HG02678 (cell line): ENCODE results near the gene JAKMIP1.

Experiments used
- ATAC-seq: cut with Tn5 transposase; IDR thresholded peaks from one replicate; pipeline ENCODE4 v1.9.1; 2021; ENCODE audit warnings: mild to moderate bottlenecking, moderate library complexity; ENCODE audit not compliant: unreplicated experiment

JAKMIP1 gene

DNA sequence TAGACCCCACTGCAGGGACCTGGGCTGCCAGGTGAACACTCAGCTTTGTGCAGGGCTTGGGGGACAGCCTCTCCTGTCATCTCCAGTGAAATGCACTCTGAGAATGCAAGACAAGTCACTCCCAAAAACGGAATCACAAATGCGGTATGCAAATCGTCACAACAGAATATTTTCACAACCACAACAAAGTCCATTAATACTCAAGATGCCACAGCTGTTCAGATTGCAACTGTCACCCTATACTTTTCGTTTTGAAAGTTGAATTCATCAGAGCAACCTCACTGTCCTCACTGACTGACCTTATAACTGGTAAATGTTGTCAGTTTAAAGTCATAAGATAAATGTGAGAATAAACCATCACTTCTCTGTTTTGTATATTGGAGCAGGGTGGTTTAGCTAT, 16.6 kb downstream of the JAKMIP1 start:
- peak; percentile 34 for ATAC-seq

GRCh38 chr4:6182376-6183280, 17.7 kb downstream of the JAKMIP1 start:
- ATAC-seq = no peak

DNA sequence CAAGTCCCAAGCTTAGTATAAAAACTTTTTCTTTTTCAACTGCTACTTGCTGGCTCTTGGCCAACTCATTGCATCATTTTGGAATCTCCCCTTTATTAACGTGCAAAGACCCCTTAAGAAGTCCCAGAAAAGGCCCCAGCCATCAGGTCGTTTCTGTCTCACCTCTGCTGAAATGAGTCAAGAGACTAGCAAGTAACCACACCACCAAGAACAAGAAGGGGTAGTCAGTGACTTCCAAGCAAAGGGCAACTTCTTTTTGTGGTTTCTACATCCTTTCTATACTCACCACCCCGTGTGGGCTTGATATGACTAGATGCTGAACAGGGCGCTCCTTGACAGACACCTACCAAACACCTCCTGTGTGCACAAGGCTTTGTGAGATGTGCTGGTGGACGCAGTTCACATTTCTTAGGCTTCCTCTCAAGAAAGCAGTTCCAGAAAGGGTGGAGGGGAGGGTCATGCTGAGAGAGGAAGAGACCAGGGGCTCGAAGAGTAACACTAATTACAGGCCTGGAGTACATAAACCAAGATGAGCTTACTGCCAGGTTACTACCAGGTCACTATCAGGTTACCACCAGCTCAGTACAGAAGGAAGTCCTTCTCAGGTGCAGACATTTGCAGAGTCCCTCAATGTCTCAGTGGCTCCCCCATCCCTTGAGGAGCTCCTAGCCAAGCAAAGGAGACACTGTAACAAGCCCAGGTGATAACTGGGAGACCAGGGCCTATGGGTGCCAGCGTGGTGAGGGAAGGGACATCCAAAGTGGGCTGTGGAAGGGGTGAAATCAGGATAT, 19.3 kb downstream of the JAKMIP1 start:
- ATAC-seq = peak; percentile 86

DNA sequence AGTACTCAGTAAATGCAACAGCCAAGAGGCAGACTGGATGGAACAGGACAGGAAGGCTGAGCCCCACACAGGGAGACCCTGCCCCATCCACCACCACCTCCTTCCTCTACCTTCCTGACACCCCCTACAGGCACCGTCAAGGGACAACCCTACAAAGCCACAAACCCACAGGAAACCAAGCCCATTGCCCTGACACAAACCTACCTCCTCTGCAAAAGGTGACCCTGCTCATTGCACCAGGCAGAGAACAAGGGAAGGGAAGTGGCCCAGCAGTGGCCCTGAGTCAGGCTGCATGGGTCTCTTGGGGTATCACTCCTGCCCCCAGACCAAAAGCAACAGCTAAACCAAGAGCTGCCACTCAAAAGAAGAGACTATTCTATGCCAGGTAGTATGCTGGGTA, 21.0 kb downstream of the JAKMIP1 start:
- no peak for ATAC-seq

GRCh38 chr4:6178757-6179156, 21.6 kb downstream of the JAKMIP1 start:
- ATAC-seq = no peak

DNA sequence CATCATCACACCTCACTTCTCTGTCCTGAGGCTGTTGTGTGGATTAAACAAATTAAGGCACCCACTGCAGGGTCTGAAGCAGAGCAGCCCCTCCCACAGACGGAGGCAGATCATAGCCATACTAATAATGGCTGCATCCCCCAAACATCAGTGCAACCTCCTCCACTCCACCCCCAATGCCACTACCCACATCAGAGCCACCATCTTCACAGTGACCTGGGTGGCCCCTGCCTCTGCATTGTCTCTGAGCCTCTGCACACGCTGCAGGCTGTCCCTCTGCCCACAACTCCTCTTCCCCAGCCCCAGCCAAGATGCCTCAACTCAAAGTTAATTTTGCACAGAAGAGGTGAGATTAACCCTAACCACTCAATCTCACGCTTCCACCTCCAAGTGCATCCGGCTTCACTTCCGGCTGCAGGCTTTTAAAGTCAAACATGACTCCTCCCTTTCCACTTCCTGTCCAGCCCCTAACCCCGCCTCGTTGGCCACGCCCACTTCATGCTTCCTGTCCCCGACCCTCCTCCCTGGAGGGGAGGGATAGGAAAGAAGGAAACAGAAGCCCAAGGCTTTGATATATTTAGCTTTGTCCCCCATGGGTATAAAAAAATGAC, 22.7 kb downstream of the JAKMIP1 start:
- no peak for ATAC-seq

- no peak for ATAC-seq
These were observed 24.9 kb downstream of the JAKMIP1 start for GRCh38 chr4:6175426-6175825.

GRCh38 chr4:6172927-6173200, 27.5 kb downstream of the JAKMIP1 start:
- ATAC-seq = no peak

DNA sequence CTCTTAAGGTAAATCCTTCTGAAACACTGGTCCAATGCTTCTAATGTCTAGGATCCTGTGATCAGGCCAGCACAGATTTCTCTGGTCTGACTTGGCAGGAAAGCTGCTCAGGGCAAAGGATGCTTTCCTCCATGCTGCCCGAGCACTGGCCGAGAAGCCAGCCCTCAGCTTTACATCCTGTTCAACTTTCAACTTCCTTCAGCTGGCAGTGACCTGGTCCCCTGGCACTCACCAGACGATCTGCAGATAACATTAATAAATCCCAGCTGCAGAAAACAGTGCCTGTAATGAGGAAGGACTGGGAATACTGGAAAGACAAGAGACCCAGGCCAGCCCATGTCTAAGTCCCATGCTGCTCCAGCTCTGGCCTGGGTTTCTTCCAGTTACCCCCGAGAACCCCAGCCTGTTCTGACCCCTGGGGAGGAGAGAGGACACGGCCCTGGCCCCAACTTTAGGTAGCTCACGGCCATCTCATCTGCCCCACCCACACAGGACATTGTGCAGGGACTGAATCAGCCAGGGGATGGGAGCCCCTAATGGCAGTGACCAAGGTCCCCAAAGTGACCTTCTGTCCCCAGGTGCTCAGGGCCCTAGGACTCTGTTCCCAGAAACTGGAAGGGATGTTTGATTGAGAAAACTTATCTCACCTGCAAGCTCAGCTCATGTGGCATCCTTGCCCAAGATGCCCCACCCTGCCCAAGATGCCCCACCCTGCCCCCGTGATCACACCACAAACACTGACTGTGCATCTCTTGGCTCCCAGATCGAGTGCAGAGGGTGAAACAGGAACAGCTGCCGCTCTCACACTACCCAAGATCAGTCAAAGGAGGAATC, 28.0 kb downstream of the JAKMIP1 start:
- no peak for ATAC-seq

GRCh38 chr4:6169239-6169638, 31.1 kb downstream of the JAKMIP1 start:
- ATAC-seq = no peak

GRCh38 chr4:6165766-6166165, 34.6 kb downstream of the JAKMIP1 start:
- no peak for ATAC-seq

DNA sequence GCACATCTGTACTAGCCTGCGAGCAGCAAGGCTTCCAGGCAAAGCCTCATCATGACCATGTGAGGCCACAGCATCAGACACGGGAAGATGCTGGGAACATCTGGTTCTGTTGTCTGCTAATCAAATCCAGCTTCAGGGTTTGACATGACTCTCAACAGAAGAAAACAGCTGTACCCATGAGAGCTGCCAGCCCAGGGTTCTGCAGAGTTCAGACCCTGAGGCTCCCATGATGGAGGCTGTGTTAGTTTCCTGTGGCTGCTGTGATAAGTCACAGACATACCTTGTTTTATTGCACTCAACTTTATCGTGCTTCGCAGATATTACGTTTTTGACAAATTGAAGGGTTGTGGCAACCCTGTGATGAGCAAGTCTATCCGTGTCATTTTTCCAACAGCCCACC, 37.5 kb downstream of the JAKMIP1 start:
- no peak for ATAC-seq

GRCh38 chr4:6161921-6162464, 38.4 kb downstream of the JAKMIP1 start:
- no peak for ATAC-seq

- no peak for ATAC-seq
These were observed 39.8 kb downstream of the JAKMIP1 start for GRCh38 chr4:6160536-6160935.

DNA sequence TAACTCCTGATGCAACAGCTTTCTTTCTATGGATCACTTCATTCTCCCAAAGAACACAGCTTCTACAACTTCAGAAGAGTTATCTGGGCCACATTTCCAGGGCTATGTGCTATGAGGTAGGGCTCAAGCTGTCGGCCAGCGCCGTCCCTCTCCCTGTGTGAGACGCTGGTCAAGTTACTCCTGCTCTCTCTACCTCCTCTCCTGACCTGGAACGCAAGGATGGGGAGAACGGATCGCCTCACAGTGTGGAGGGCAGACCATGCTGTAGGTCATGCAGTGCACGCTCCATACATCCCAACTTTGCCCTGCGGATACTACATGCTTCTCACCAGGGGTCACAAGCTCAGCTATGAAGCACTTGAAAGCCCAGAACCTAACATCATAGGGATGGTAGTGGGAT, 42.4 kb downstream of the JAKMIP1 start:
- no peak for ATAC-seq

- no peak for ATAC-seq
These were observed 44.2 kb downstream of the JAKMIP1 start for GRCh38 chr4:6155996-6156750.

- no peak for ATAC-seq
These were observed 45.5 kb downstream of the JAKMIP1 start for GRCh38 chr4:6154875-6155274.

GRCh38 chr4:6153874-6154273, 46.5 kb downstream of the JAKMIP1 start:
- ATAC-seq = no peak

DNA sequence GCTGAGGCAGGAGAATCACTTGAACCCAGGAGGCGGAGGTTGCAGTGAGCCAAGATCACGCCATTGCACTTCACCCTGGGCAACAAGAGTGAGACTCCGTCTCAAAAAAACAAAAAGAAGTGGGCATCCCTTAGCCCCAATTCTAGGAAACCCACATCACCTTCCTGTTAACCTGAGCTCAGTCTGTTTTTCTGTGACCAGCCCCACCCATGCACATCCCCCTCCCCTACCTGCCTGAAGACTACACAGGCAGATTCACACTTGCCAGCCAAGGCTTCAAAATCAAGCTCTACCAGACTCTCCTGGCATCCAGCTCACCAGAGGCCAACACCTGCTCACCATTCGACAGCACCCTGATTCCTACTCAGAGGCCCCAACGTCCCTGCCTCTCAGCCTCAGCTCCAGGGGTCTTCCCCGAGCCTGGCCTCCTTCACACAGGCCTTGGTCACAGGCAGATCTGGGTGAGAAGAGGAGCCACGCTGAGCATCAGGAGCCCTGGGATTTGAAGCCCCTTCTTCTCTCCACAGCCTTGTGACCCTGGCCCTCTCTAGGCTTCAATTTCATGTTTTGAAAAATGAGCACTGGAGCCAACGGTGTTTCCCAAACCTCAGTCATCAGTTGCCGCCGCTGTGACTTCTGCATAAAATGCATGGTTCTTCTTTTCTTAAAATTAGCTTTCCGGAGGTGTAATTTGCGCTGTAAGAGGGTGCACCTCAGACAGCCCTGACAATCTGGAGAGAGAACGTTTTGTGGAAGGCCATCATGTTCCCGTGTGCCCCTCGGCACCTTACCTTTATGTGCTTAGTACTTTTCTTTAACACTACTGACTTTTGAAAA, 47.3 kb downstream of the JAKMIP1 start:
- no peak for ATAC-seq
